ENCODE results near the gene FGGY. TPM values are rescaled to one million over a fixed set of nuclear protein-coding genes. Genes with fewer than 3 reads are reported as not detected.
A peak's percentile ranks its signal among the peaks of the same experiment; 100 is the strongest.

FGGY gene
- total RNA-seq, 1 donor from 2014 or later: 9.0 TPM

DNA sequence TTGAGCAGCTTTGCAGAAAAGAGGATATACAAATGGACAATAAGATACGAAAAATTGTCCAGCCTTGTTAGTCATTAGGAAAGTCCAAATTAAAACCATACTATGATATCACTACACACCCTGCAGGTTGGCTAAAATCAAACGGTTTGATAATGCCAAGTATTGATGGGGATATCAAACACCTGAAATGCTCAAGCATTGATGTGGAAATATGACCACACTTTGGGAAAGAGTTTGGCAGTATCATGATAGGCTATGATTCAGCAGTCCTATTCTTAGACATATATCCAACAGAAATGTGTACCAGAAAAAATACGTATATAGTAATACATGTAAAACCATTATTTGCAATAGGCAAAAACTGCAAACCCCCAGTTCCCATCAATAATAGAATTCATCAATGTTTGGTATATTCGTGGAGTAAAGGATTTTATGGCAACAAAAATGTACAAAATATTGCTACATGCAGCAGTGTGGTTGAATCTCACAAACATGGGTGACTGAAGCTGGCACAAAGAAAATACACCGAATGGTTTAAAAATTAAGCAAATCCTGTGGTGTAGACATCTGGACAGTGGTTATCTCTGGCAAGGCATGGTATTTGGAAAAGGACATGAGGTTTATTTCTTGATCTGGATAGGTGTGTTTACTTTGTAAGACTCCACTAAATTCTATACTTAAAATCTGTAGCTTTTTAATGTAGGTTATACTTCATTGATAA is 243.2 kb downstream of the FGGY start:
- peaks cover 5% of the 10 kb centered on the region for H3K9me3 Mint-ChIP-seq (ENCODE audit: low read depth)
- H3K4me1 Mint-ChIP-seq (ENCODE audit: low read depth): peaks cover 12% of the 10 kb centered on the region
- no peak for DNase-seq (ENCODE audit: low spot score)
- H3K4me3 Mint-ChIP-seq (ENCODE audit: unreplicated experiment): no peak overlapping the region
- TF ChIP-seq, protein P1, sequence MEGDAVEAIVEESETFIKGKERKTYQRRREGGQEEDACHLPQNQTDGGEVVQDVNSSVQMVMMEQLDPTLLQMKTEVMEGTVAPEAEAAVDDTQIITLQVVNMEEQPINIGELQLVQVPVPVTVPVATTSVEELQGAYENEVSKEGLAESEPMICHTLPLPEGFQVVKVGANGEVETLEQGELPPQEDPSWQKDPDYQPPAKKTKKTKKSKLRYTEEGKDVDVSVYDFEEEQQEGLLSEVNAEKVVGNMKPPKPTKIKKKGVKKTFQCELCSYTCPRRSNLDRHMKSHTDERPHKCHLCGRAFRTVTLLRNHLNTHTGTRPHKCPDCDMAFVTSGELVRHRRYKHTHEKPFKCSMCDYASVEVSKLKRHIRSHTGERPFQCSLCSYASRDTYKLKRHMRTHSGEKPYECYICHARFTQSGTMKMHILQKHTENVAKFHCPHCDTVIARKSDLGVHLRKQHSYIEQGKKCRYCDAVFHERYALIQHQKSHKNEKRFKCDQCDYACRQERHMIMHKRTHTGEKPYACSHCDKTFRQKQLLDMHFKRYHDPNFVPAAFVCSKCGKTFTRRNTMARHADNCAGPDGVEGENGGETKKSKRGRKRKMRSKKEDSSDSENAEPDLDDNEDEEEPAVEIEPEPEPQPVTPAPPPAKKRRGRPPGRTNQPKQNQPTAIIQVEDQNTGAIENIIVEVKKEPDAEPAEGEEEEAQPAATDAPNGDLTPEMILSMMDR (IDR thresholded peaks at IDR 0.05): no peak
- no peaks in the 10 kb centered on the region for H3K36me3 Mint-ChIP-seq (ENCODE audit: low read depth)
- no peak overlapping the region for H3K27ac Mint-ChIP-seq (ENCODE audit: unreplicated experiment)
- H3K27me3 Mint-ChIP-seq (ENCODE audit: low read depth): no peaks in the 10 kb centered on the region

DNA sequence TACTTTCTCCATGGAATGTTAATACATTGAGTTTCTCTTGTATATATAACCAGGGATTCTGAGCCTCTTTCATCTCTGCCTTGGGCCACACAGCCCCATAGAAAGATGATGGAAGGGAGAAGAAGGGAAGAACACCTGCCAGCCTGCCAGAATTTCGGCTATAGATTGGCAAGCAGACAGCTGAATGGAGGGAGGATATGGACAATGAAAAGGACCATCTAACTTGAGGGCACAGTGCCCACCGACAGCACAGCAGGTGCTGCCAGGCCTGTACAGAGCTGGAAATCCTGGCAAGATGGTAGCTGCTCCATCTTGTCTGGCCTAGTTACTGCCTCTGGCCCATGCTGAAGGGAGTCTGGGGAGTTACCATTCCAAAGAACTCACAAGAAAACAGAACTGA is 244.3 kb downstream of the FGGY start:
- Mint-ChIP-seq H3K27ac (ENCODE audit: unreplicated experiment) (no peak overlapping the region), H3K9me3 (ENCODE audit: low read depth) (peaks cover 2% of the 10 kb centered on the region), H3K4me1 (ENCODE audit: low read depth) (peaks cover 12% of the 10 kb centered on the region), H3K27me3 (ENCODE audit: low read depth) (no peaks in the 10 kb centered on the region), H3K4me3 (ENCODE audit: unreplicated experiment) (no peak overlapping the region), H3K36me3 (ENCODE audit: low read depth) (no peaks in the 10 kb centered on the region)
- TF ChIP-seq, protein P1 (IDR thresholded peaks at IDR 0.05): no peak
- no peak for DNase-seq (ENCODE audit: low spot score)

- TF ChIP-seq, protein P1 (IDR thresholded peaks at IDR 0.05): no peak
- H3K27me3 Mint-ChIP-seq (ENCODE audit: low read depth): no peaks in the 10 kb centered on the region
- DNase-seq (ENCODE audit: low spot score): no peak
- H3K9me3 Mint-ChIP-seq (ENCODE audit: low read depth): no peaks in the 10 kb centered on the region
- H3K27ac Mint-ChIP-seq (ENCODE audit: unreplicated experiment): no peak overlapping the region
- H3K36me3 Mint-ChIP-seq (ENCODE audit: low read depth): no peaks in the 10 kb centered on the region
- H3K4me1 Mint-ChIP-seq (ENCODE audit: low read depth): peaks cover 12% of the 10 kb centered on the region
- no peak overlapping the region for H3K4me3 Mint-ChIP-seq (ENCODE audit: unreplicated experiment)
Measured at GRCh38 chr1:59541891-59542290, 245.0 kb downstream of the FGGY start.

GRCh38 chr1:59543211-59543668 is 246.3 kb downstream of the FGGY start:
- H3K4me3 Mint-ChIP-seq (ENCODE audit: unreplicated experiment): no peak overlapping the region
- DNase-seq (ENCODE audit: low spot score): no peak

GRCh38 chr1:59544615-59545293 is 247.9 kb downstream of the FGGY start:
- Mint-ChIP-seq H3K9me3 (ENCODE audit: low read depth) (no peaks in the 10 kb centered on the region), H3K36me3 (ENCODE audit: low read depth) (no peaks in the 10 kb centered on the region), H3K4me1 (ENCODE audit: low read depth) (peaks cover 12% of the 10 kb centered on the region), H3K4me3 (ENCODE audit: unreplicated experiment) (no peak overlapping the region), H3K27me3 (ENCODE audit: low read depth) (no peaks in the 10 kb centered on the region), H3K27ac (ENCODE audit: unreplicated experiment) (no peak overlapping the region)
- TF ChIP-seq, protein P1 (IDR thresholded peaks at IDR 0.05): no peak
- DNase-seq (ENCODE audit: low spot score): no peak

More at GRCh38 chr1:59543211-59543668, 246.3 kb downstream of the FGGY start:
- Mint-ChIP-seq H3K9me3 (ENCODE audit: low read depth) (no peaks in the 10 kb centered on the region), H3K27ac (ENCODE audit: unreplicated experiment) (peak overlapping the region; percentile 63), H3K36me3 (ENCODE audit: low read depth) (no peaks in the 10 kb centered on the region), H3K4me1 (ENCODE audit: low read depth) (peaks cover 12% of the 10 kb centered on the region), H3K27me3 (ENCODE audit: low read depth) (no peaks in the 10 kb centered on the region)
- TF ChIP-seq, protein P1 (IDR thresholded peaks at IDR 0.05): no peak

Data from chondrocyte (in vitro differentiated cells).